Renal cortex interstitium (tissue), 11 donors: Measurements from ENCODE around the gene GOLGA1. TPM values are rescaled to one million over a fixed set of nuclear protein-coding genes. Genes with fewer than 3 reads are reported as not detected.

Source experiments
- DNase-seq, 11 donors: peaks; one replicate each; pipeline ENCODE4 v3.0.0-alpha.2; 2013; ENCODE audit warnings: low read depth in 9 of 11, low spot score in 4 of 11; ENCODE audit errors: extremely low read depth in 1 of 11
- polyA plus RNA-seq, 3 donors: library from polyadenylated mRNA; unstranded; fragments of 120-200 nt; gene quantifications; one replicate each; pipeline ENCODE4 v1.2.1, GENCODE V29; 2013; ENCODE audit not compliant: insufficient read length in 3 of 3

GOLGA1 gene
- polyA plus RNA-seq, 3 donors: 13.6 to 21.9 (median 14.4) TPM

DNA sequence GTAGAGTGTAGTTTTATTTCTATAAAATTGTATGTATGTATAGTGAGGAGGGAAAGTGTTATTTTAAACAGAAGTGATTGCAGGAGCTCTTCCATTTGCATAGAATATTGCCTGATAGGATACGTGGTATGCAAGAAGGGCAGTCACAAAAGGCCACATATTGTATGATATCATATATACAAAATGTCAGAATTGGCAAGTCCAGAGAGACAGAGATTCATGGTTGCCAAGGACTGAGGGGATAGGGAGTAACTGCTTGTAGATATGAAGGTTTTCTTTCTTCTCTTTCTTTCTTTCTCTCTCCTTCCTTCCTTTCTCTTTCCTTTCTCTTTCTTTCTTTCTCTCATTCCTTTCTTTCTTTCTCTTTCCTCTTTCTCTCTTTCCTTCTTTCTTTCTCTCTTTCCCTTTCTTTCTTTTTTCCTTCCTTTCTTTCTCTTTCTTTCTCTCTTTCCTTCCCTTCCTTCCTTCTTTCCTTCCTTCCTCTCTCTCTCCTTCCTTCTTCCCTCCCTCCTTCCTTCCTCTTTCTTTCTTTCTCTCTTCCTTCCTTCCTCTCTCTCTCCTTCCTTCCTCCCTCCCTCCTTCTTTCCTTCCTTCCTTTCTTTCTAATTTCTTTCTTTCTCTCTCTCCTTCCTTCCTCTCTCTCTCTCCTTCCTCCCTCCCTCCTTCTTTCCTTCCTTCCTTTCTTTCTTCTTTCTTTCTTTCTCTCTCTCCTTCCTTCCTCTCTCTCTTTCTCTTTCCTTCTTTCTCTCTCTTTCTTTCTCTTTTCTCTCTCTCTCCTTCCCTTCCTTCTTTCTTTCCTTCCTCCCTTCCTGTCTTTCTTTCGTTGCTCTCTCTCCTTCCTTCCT, 112.2 kb downstream of the GOLGA1 start:
- DNase-seq: no peak

Other genes with a start within 250 kb of the GOLGA1 start
- 1 to 10 TPM in 2 of 3 donors, under 1 TPM in 1; 1.00 to 1.5 (median 1.1) TPM for gene NR6A1, start 169.8 kb downstream of the GOLGA1 start, polyA plus RNA-seq
- 10 to 100 TPM; 18.3 to 25.7 (median 20.6) TPM for gene OLFML2A, start 163.9 kb downstream of the GOLGA1 start, polyA plus RNA-seq
- gene WDR38, start 87.6 kb downstream of the GOLGA1 start, polyA plus RNA-seq: under 1 TPM; 0.30 to 0.46 (median 0.35) TPM
- gene RPL35, start 79.1 kb downstream of the GOLGA1 start, polyA plus RNA-seq: 1,000 to 10,000 TPM in 1 of 3 donors, 100 to 1,000 TPM in 2; 759 to 1,040 (median 925) TPM
- gene ARPC5L, start 79.0 kb downstream of the GOLGA1 start, polyA plus RNA-seq: 10 to 100 TPM; 31.1 to 40.3 (median 39.3) TPM
- gene SCAI, start 202.4 kb upstream of the GOLGA1 start, polyA plus RNA-seq: 10 to 100 TPM; 11.0 to 13.2 (median 11.7) TPM
- 10 to 100 TPM; 53.1 to 64.8 (median 54.4) TPM for gene PPP6C, start 248.7 kb upstream of the GOLGA1 start, polyA plus RNA-seq